IMR-90 (cell line): Measurements from ENCODE around the gene TEKT5. TPM values are rescaled to one million over a fixed set of nuclear protein-coding genes. Genes with fewer than 3 reads are reported as not detected.
"Not testable (repeated sequence)": the region's sequence is repeated elsewhere in the genome, so short reads cannot be mapped to it uniquely, and the experiment has no call there.

Experiments
- ATAC-seq: fragments of 200-7000 bp; cut with Tn5 transposase; 2 replicates; pipeline ENCODE4 v1.9.1; 2020; ENCODE audit warnings: low read depth, mild to moderate bottlenecking, moderate library complexity
- BruUV-seq: library from RNA; stranded (reverse); fragments of 400-500 nt; replicated peaks from 2 replicates; lab custom pipeline; 2021; lab: Mats Ljungman, UMichigan
- CTCF ChIA-PET: fragments of 300-600 bp; formaldehyde crosslinking; extraction: SDS; loops from one replicate; lab custom pipeline; 2021; ENCODE audit warnings: antibody characterized with exemption; lab: Yijun Ruan, JAX
- POLR2A ChIA-PET: fragments of 300-600 bp; sonication (Branson Sonifier 250); formaldehyde crosslinking; loops from one replicate; lab custom pipeline; 2022; ENCODE audit warnings: antibody characterized with exemption; ENCODE audit not compliant: unreplicated experiment; lab: Charles Lee
- DNase-seq: peaks from one replicate; pipeline ENCODE4 v3.0.0; 2013
- H2AFZ ChIP-seq: replicated peaks from 2 replicates; pipeline ENCODE3; 2013; ENCODE audit warnings: low read length, mild to moderate bottlenecking; ENCODE audit not compliant: poor library complexity
- H2AK5ac ChIP-seq: 2 replicates; pipeline ENCODE4 v1.6.1; 2013; ENCODE audit warnings: low read depth, low read length, inconsistent platforms
- H2AK9ac ChIP-seq: replicated peaks from 2 replicates; pipeline ENCODE3; 2013; ENCODE audit warnings: mild to moderate bottlenecking, low read depth, low read length, moderate library complexity; ENCODE audit not compliant: poor library complexity
- H2BK120ac ChIP-seq: 2 replicates; pipeline ENCODE4 v1.6.1; 2013; ENCODE audit warnings: low read depth, low read length, inconsistent platforms
- H2BK15ac ChIP-seq: 3 replicates; pipeline ENCODE4 v1.6.1; 2013; ENCODE audit warnings: low read depth, low read length, inconsistent platforms
- H2BK20ac ChIP-seq: 2 replicates; pipeline ENCODE4 v1.6.1; 2013; ENCODE audit warnings: low read depth, mild to moderate bottlenecking, inconsistent platforms, low read length, moderate library complexity
- H2BK5ac ChIP-seq: 2 replicates; pipeline ENCODE4 v1.6.1; 2013; ENCODE audit warnings: mild to moderate bottlenecking, low read depth, low read length, inconsistent platforms; ENCODE audit not compliant: poor library complexity, severe bottlenecking
- H3K14ac ChIP-seq: replicated peaks from 2 replicates; pipeline ENCODE4 v1.6.1; 2013; ENCODE audit warnings: low read depth, low read length, inconsistent platforms
- H3K18ac ChIP-seq: 2 replicates; pipeline ENCODE4 v1.6.1; 2013; ENCODE audit warnings: low read depth, low read length, control low read depth
- H3K23ac ChIP-seq: 2 replicates; pipeline ENCODE4 v1.6.1; 2013; ENCODE audit warnings: low read depth, low read length, inconsistent platforms
- H3K27ac ChIP-seq: 2 replicates; pipeline ENCODE4 v1.5.1; 2013; ENCODE audit warnings: mild to moderate bottlenecking, control low read depth, low read length; ENCODE audit not compliant: insufficient read depth
- H3K27me3 ChIP-seq: 2 replicates; pipeline ENCODE4 v1.6.1; 2013; ENCODE audit warnings: low read length; ENCODE audit not compliant: control insufficient read depth, insufficient read depth
- H3K36me3 ChIP-seq: 2 replicates; pipeline ENCODE4 v1.6.1; 2013; ENCODE audit warnings: low read length, mixed read lengths; ENCODE audit not compliant: control insufficient read depth, insufficient read depth
- H3K4ac ChIP-seq: 2 replicates; pipeline ENCODE4 v1.6.1; 2013; ENCODE audit warnings: low read depth, low read length, inconsistent platforms
- H3K4me1 ChIP-seq: 2 replicates; pipeline ENCODE4 v1.6.1; 2013; ENCODE audit warnings: low read length, mixed read lengths; ENCODE audit not compliant: control insufficient read depth, insufficient read depth
- H3K4me2 ChIP-seq: 2 replicates; pipeline ENCODE4 v1.6.1; 2013; ENCODE audit warnings: low read depth, mild to moderate bottlenecking, control low read depth, low read length, moderate library complexity
- H3K4me3 ChIP-seq: 2 replicates; pipeline ENCODE4 v1.5.1; 2013; ENCODE audit warnings: low read depth, mild to moderate bottlenecking, control low read depth, low read length, moderate library complexity; ENCODE audit not compliant: insufficient read depth
- H3K56ac ChIP-seq: 2 replicates; pipeline ENCODE4 v1.6.1; 2013; ENCODE audit warnings: low read length, inconsistent platforms; ENCODE audit not compliant: insufficient read depth; ENCODE audit errors: extremely low read depth
- H3K79me1 ChIP-seq, 2 experiments: 2 replicates each; pipeline ENCODE4 v1.6.1; 2013; ENCODE audit warnings: low read length in 2 of 2, inconsistent platforms in 1 of 2, low read depth in 1 of 2
- H3K9ac ChIP-seq: 2 replicates; pipeline ENCODE4 v1.6.1; 2013; ENCODE audit warnings: low read depth, low read length, control low read depth
- H3K9me1 ChIP-seq: 2 replicates; pipeline ENCODE4 v1.6.1; 2013; ENCODE audit warnings: low read length, inconsistent platforms; ENCODE audit not compliant: insufficient read depth
- H3K9me3 ChIP-seq: 2 replicates; pipeline ENCODE4 v1.6.1; 2013; ENCODE audit warnings: low read length; ENCODE audit not compliant: control insufficient read depth, insufficient read depth
- H4K20me1 ChIP-seq: 2 replicates; pipeline ENCODE4 v1.6.1; 2013; ENCODE audit warnings: low read length, inconsistent platforms; ENCODE audit not compliant: insufficient read depth
- H4K5ac ChIP-seq: 2 replicates; pipeline ENCODE4 v1.6.1; 2013; ENCODE audit warnings: mild to moderate bottlenecking, low read depth, low read length, control low read depth
- H4K8ac ChIP-seq, 2 experiments: 2 replicates each; pipeline ENCODE4 v1.6.1; 2013; ENCODE audit warnings: low read depth in 2 of 2, low read length in 2 of 2, control low read depth in 1 of 2, inconsistent platforms in 1 of 2
- H4K91ac ChIP-seq: 2 replicates; pipeline ENCODE4 v1.6.1; 2013; ENCODE audit warnings: low read depth, low read length, inconsistent platforms; ENCODE audit not compliant: insufficient read depth
- WGBS, 2 experiments: methylation state at CpG; one replicate each; pipeline versions ENCODE4 v1.1.5 to v1.1.7; 2013; ENCODE audit warnings: missing lambda C conversion rate in 2 of 2; ENCODE audit not compliant: insufficient read length in 1 of 2; ENCODE audit errors: extremely low coverage in 2 of 2; 5-methylcytosine and 5-hydroxymethylcytosine counted together
- dilution Hi-C: fragments of 300-500 bp; cut with HindIII; formaldehyde crosslinking; loops from one replicate; pipeline ENCODE4 v1.14.3; 2018; ENCODE audit warnings: low sequenced_read_pairs; ENCODE audit not compliant: unreplicated experiment
- in situ Hi-C: fragments of 300-500 bp; cut with MboI; formaldehyde crosslinking; loops from 3 replicates; pipeline ENCODE4 v1.14.3; 2019; ENCODE audit warnings: low sequenced_read_pairs, inconsistent platforms, mixed read lengths
- intact Hi-C: fragments of 100-400 bp; cut with micrococcal nuclease; formaldehyde crosslinking; loops from 2 replicates; pipeline ENCODE4 v1.10.0; 2022
- polyA plus RNA-seq, 3 experiments: library from polyadenylated mRNA; depleted of rRNA; stranded (reverse); fragments of >200 nt; gene quantifications; 2 replicates each; pipeline ENCODE4 v1.2.3, GENCODE V29; 2012; ENCODE audit warnings: low replicate concordance in 1 of 3
- total RNA-seq: library from RNA; depleted of rRNA; stranded (reverse); fragments of >200 nt; gene quantifications from 2 replicates; pipeline ENCODE4 v1.2.3, GENCODE V29; 2012

Gene TEKT5
- total and polyA plus RNA-seq, 2 of the 4 experiments (the other 2 are of a cell fraction): 0.17 TPM; not detected in 1

- H4K91ac ChIP-seq, H3K4me2 ChIP-seq, H2BK20ac ChIP-seq, H3K9me1 ChIP-seq, H3K9ac ChIP-seq, DNase-seq, intact Hi-C loops, H4K20me1 ChIP-seq, H2AK5ac ChIP-seq, H3K23ac ChIP-seq, H3K36me3 ChIP-seq, H2BK120ac ChIP-seq, POLR2A ChIA-PET, H3K9me3 ChIP-seq, H3K14ac ChIP-seq, H3K56ac ChIP-seq, H3K27ac ChIP-seq, H2AFZ ChIP-seq, BruUV-seq, H4K8ac ChIP-seq, CTCF ChIA-PET, ATAC-seq, H3K4me1 ChIP-seq, H2AK9ac ChIP-seq, H2BK15ac ChIP-seq, H2BK5ac ChIP-seq, dilution Hi-C loops, H4K5ac ChIP-seq, H3K27me3 ChIP-seq, H3K4ac ChIP-seq, H3K4me3 ChIP-seq, H3K18ac ChIP-seq: not testable (repeated sequence)
- H3K79me1 ChIP-seq: peaks cover 2 to 15% of the 10 kb centered on the region in 2 experiments; a peak in 3 of 4 replicates
- no CpG with 5 or more reads among the region's 10 CpGs for WGBS, 2 experiments
- in situ Hi-C loops: loop anchor here (10.0 kb wide), 1 partner anchor 1586 kb away; no protein-coding TSS in a partner anchor
These were observed 46.5 kb upstream of the TEKT5 start for GRCh38 chr16:10741249-10741648.
